GM21447 (cell line): ENCODE results near the gene SIK3.

Experiments used
- ATAC-seq: cut with Tn5 transposase; IDR thresholded peaks from one replicate; pipeline ENCODE4 v1.9.1; 2021; ENCODE audit not compliant: unreplicated experiment

The SIK3 gene

GRCh38 chr11:117110294-117110950 lies 12.2 kb upstream of the SIK3 start:
- no peak for ATAC-seq

- ATAC-seq: no peak
Measured at GRCh38 chr11:117107701-117108590, 9.7 kb upstream of the SIK3 start.

- no peak for ATAC-seq
Measured at GRCh38 chr11:117100556-117100955, 2.3 kb upstream of the SIK3 start.

- no peak for ATAC-seq
Measured at GRCh38 chr11:117099696-117100095, 1.5 kb upstream of the SIK3 start.

GRCh38 chr11:117097389-117098268 lies 599 bp downstream of the SIK3 start:
- ATAC-seq: peak; percentile 23

GRCh38 chr11:117097014-117097388 lies 1.2 kb downstream of the SIK3 start:
- no peak for ATAC-seq

GRCh38 chr11:117096201-117096991 lies 1.8 kb downstream of the SIK3 start:
- ATAC-seq: peak; percentile 39

- no peak for ATAC-seq
Measured at GRCh38 chr11:117095284-117096161, 2.7 kb downstream of the SIK3 start.

GRCh38 chr11:117094776-117095175 lies 3.5 kb downstream of the SIK3 start:
- ATAC-seq: no peak

GRCh38 chr11:117092951-117093590 lies 5.2 kb downstream of the SIK3 start:
- no peak for ATAC-seq

- no peak for ATAC-seq
Measured at GRCh38 chr11:117091753-117092477, 6.3 kb downstream of the SIK3 start.

GRCh38 chr11:117090111-117090706 lies 8.0 kb downstream of the SIK3 start:
- no peak for ATAC-seq

GRCh38 chr11:117089685-117090084 lies 8.5 kb downstream of the SIK3 start:
- no peak for ATAC-seq

GRCh38 chr11:117087446-117087845 lies 10.8 kb downstream of the SIK3 start:
- no peak for ATAC-seq

- no peak for ATAC-seq
Measured at GRCh38 chr11:117084992-117085391, 13.2 kb downstream of the SIK3 start.

- ATAC-seq: no peak
Measured at GRCh38 chr11:117083011-117083935, 15.0 kb downstream of the SIK3 start.

GRCh38 chr11:117081908-117082307 lies 16.3 kb downstream of the SIK3 start:
- no peak for ATAC-seq
